PFSK-1 (cell line): ENCODE measurements around the gene OAF.

Source experiments
- FOXP2 ChIP-seq: optimal IDR thresholded peaks from 2 replicates; pipeline ENCODE3; 2011; ENCODE audit warnings: borderline replicate concordance, control low read depth, inconsistent platforms; ENCODE audit not compliant: insufficient read depth; ENCODE audit errors: extremely low read length, extremely low read depth
- POLR2AphosphoS5 ChIP-seq: IDR thresholded peaks from 2 replicates; pipeline ENCODE4 v1.6.1; 2012; ENCODE audit warnings: low read depth, mild to moderate bottlenecking, control low read depth, low read length, moderate library complexity
- SIN3A ChIP-seq: IDR thresholded peaks from 2 replicates; pipeline ENCODE4 v1.6.1; 2012; ENCODE audit warnings: mild to moderate bottlenecking, low read length, moderate library complexity, borderline replicate concordance; ENCODE audit not compliant: insufficient read depth
- TAF1 ChIP-seq: IDR thresholded peaks from 2 replicates; pipeline ENCODE4 v1.6.1; 2012; ENCODE audit warnings: low read length, control low read depth, borderline replicate concordance; ENCODE audit not compliant: insufficient read depth
- TF ChIP-seq, protein P1 (sequence below), 2 experiments: IDR thresholded peaks; 2 replicates each; pipeline versions ENCODE4 v1.6.1 to v1.8.0; 2011 to 2012; ENCODE audit warnings: low read depth in 2 of 2, low read length in 2 of 2, control low read depth in 1 of 2, inconsistent platforms in 1 of 2, mild to moderate bottlenecking in 1 of 2, moderate library complexity in 1 of 2; ENCODE audit not compliant: insufficient read depth in 1 of 2

OAF gene

DNA sequence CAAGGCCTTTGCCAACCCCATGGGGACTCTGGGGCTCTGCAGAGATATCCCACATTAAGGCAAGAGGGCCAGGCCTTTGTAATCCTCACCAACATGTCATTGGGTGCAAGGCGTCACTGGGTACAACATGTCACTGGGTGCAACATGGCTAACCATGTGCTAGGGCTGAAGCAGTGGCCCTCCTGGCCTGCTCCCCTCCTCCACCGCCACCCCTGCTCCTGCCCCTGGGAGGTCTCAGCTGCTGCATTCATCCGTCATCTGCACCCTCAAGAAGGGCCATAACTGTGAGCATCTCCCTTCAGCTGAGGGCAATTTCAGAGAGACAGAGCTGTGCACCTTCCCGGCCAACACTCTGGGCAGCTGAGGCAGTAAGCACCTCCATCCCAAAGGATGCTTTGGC is 16.7 kb upstream of the OAF start:
- TF ChIP-seq FOXP2 (no peak), POLR2AphosphoS5 (no peak), TAF1 (no peak), SIN3A (no peak)
- TF ChIP-seq, protein P1, sequence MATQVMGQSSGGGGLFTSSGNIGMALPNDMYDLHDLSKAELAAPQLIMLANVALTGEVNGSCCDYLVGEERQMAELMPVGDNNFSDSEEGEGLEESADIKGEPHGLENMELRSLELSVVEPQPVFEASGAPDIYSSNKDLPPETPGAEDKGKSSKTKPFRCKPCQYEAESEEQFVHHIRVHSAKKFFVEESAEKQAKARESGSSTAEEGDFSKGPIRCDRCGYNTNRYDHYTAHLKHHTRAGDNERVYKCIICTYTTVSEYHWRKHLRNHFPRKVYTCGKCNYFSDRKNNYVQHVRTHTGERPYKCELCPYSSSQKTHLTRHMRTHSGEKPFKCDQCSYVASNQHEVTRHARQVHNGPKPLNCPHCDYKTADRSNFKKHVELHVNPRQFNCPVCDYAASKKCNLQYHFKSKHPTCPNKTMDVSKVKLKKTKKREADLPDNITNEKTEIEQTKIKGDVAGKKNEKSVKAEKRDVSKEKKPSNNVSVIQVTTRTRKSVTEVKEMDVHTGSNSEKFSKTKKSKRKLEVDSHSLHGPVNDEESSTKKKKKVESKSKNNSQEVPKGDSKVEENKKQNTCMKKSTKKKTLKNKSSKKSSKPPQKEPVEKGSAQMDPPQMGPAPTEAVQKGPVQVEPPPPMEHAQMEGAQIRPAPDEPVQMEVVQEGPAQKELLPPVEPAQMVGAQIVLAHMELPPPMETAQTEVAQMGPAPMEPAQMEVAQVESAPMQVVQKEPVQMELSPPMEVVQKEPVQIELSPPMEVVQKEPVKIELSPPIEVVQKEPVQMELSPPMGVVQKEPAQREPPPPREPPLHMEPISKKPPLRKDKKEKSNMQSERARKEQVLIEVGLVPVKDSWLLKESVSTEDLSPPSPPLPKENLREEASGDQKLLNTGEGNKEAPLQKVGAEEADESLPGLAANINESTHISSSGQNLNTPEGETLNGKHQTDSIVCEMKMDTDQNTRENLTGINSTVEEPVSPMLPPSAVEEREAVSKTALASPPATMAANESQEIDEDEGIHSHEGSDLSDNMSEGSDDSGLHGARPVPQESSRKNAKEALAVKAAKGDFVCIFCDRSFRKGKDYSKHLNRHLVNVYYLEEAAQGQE (IDR thresholded peaks at IDR 0.05; ENCODE audit: insufficient read depth in 1 of 2, low read depth in 2 of 2, low read length in 2 of 2) = no peak

- TF ChIP-seq POLR2AphosphoS5 (no peak), TAF1 (no peak), FOXP2 (no peak), SIN3A (no peak)
- TF ChIP-seq, protein P1 (IDR thresholded peaks at IDR 0.05; ENCODE audit: insufficient read depth in 1 of 2, low read depth in 2 of 2, low read length in 2 of 2) = no peak
These were observed 15.1 kb upstream of the OAF start for GRCh38 chr11:120195601-120196320.

DNA sequence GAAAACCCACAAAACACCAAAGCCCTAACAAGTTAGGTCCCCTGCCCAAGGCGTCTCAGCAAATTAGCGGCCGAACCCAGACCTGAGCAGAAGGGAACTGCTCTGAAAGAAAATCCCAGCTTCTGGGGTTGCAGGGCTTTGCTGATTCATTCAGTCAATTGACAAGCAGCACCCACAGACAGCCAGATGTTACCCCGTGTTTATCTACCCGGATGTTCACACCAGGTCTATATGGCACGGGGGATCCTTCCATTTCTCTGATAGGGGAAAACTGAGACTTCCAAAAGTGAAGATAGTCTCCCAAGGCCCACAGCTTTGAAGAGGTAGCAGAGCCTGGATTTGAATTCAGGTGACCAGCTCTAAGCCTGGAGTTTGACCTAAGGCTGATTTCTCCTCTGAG is 14.0 kb upstream of the OAF start:
- TF ChIP-seq, protein P1 (IDR thresholded peaks at IDR 0.05; ENCODE audit: insufficient read depth in 1 of 2, low read depth in 2 of 2, low read length in 2 of 2) = no peak
- TF ChIP-seq SIN3A (no peak), POLR2AphosphoS5 (no peak), FOXP2 (no peak), TAF1 (no peak)

- TF ChIP-seq POLR2AphosphoS5 = no peak
These were observed 13.5 kb upstream of the OAF start for GRCh38 chr11:120197251-120197891.

- TF ChIP-seq, protein P1 (IDR thresholded peaks at IDR 0.05; ENCODE audit: insufficient read depth in 1 of 2, low read depth in 2 of 2, low read length in 2 of 2) = no peak
- TF ChIP-seq POLR2AphosphoS5 (no peak), FOXP2 (no peak), TAF1 (no peak), SIN3A (no peak)
These were observed 12.9 kb upstream of the OAF start for GRCh38 chr11:120197977-120198376.
